Fibroblast of skin of right quadriceps (primary cell): ENCODE measurements around the gene KIF16B.
"Not testable (repeated sequence)": the region's sequence is repeated elsewhere in the genome, so short reads cannot be mapped to it uniquely, and the experiment has no call there.

Experiments used
- DNase-seq: peaks from one replicate; pipeline ENCODE4 v3.0.0-alpha.2; 2013

The KIF16B gene

DNA sequence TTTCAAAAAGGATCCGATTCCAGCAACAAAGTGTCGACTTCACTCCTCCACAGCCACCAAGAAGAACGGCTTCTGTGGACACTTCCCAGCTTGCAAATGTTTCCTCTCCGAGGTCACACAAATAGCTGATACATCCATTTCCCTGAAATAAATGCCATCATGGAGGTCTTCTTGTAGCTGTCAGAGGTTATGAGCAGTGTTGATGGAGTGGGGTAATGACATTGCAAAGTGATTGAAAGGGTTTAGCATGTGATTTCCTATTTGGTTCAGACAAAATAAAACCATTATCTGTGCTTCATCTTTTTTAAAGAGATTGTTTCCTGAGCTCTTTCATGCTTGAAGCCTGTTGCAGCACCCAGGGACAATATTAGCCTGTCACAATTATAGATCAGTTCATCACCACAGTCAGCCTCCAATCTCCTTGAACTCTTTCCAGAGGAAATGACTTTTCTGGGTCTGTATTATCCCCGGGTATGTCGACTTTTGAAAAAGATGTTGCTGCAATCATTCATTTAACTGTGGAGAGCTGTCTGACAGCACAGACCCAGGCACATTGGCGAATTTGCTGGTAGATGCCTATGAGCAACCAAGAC, 16.9 kb upstream of the KIF16B start:
- DNase-seq = no peak

DNA sequence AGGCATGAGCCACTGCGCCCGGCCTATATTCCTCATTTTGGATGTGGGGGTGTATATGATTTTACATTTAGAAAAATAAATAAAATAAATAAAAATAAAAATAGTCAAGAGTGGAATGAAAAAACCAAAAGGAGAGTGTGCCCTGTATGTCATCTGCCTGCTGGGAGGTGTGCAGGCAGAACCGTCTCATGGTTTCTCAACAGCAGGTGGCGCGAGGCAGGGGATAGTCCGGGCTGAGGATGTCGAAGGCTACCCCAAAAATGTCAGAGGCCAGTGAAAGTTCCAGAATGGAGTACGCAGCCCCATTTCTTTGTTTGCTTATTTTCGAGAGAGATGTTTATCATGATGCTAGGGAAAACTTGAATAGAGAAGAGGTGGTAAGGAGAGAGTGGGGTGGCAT, 16.4 kb upstream of the KIF16B start:
- DNase-seq = no peak

DNA sequence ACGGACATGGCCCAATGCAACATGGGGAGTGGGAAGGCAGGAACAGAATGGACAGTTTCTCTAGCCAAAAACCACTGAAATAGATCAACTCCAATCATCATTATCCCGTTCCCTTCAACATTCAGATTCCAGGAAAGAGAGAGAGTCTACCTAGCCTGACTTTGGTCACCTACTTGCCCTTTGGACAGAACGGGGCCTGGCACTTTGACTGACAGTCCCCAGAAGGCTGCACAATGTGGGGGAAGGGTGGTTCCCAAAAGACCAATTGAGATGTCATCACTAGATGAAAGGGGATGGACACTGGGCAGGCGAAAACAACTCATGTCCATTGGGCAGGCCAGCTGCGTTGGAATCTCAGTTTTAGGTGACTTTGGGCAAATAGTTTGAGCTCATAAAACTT, 15.0 kb upstream of the KIF16B start:
- no peak for DNase-seq

DNA sequence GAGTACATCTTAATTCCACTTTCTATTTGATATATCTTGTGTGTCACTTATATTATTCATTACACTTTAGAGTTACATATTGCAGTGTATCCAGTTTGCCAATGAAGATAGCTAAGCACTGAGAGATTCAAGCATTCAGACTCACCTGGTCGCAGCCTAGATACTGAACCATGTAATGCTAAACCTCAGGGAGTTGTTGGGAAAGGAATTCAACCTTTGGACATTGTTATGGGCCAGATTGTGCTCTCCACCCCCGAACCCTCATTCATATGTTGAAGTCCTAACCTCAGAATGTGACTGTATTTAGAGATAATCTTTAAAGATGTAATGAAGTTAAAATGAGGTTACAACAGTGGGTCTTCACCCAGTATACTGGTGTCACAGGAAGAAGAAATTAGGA, 13.8 kb upstream of the KIF16B start:
- no peak for DNase-seq

DNA sequence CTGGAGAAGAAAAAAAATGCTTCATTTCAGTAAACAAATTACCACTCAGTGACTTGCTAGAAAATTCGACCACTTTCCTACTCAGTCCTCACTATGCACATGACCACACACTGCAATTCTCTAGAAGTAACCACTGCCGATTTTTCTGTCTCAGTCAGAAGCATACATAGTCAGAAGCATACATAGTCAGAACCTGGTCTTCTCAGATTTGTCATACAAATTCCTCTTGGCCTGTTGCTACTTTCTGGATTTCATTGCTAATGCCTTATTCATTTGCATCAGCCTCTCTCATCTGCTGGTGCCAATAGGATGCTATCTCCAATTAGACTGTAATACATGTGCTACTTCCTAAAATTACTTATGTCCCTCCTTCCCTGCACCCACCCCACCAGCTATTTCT, 10.2 kb upstream of the KIF16B start:
- no peak for DNase-seq

GRCh38 chr20:16581241-16581640, 8.0 kb upstream of the KIF16B start:
- no peak for DNase-seq

GRCh38 chr20:16580620-16581019, 7.4 kb upstream of the KIF16B start:
- DNase-seq = no peak

GRCh38 chr20:16580147-16580546, 6.9 kb upstream of the KIF16B start:
- peak; percentile 74 for DNase-seq

- no peak for DNase-seq
These were observed 3.0 kb upstream of the KIF16B start for GRCh38 chr20:16576219-16576618.

- no peak for DNase-seq
These were observed 2.3 kb upstream of the KIF16B start for GRCh38 chr20:16575390-16576140.

- DNase-seq = peak; percentile 71
These were observed 1.6 kb upstream of the KIF16B start for GRCh38 chr20:16574656-16575355.

DNA sequence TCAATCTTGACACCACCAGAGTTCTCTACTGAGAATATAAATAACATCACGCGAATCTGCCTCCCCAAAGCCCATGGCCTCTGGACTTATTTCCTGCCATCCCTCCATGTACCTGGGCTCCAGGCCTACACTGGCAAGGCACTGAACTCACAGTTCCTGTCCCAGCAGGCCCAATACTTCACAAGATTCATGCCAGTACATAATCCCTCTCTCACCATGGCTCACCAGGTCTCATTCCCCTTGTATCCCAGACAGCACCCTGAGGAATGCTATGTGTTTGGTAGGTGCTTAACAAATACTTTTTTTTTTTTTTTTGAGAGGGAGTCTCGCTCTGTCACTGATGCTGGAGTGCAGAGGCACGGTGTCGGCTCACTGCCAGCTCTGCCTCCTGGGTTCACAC, 1.9 kb downstream of the KIF16B start:
- no peak for DNase-seq

DNA sequence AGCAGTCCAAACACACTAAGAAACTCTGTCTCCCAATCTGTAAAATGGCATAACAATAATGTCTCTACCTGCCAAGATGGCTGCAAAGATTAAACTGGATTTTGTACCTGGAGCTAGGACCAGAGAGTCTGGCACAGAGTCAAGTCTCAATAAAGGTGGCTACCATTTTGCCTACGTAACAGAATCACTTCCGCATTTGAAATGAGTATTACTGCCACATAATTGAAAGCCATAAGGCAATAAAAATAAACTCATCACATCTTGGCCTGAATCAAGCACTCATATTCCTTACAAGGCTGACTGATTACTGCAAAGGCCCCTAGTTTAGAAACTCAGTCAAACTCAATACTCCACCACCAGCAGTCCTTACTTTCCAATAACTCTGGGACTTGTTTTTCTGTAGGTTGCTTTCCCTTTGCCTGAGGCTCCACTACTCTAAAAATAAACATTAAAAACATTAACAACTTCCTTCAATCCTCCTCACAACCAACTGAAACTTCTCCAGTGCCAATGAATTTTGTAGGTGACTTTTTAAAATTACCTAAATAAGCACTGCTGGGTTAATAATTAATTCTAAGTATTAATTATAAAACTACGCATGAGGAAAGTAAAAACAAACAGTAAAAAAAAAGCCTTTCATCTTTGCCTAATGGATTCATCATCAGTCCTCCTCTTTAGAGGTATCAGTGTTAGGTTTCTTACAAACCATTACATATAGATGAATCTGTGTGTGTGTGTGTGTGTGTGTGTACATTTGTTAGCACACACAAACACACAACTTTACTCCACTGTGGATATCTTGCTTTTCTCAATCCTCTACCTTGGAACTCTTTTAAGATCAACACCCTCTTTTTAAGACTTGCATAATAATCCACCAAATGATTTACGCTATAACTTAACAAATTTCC, 3.7 kb downstream of the KIF16B start:
- DNase-seq = no peak

DNA sequence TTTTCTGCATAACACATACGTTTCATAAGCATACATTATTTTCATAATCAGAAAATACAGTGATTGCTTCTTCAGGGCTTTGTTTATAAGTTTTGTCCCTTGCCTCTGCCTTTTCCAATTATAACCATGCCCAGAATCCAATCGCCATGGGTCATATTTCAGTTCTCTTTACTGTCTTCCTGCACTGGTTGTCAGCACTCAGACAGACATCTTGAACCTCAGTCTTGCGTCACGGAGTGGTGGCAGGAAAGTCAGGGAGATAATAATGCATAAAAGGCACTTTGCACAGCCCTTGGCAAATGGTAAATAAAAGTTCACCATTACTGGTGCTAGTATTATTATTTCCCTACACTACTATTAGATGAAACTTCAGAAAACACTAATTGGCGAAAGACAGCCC, 7.2 kb downstream of the KIF16B start:
- no peak for DNase-seq

DNA sequence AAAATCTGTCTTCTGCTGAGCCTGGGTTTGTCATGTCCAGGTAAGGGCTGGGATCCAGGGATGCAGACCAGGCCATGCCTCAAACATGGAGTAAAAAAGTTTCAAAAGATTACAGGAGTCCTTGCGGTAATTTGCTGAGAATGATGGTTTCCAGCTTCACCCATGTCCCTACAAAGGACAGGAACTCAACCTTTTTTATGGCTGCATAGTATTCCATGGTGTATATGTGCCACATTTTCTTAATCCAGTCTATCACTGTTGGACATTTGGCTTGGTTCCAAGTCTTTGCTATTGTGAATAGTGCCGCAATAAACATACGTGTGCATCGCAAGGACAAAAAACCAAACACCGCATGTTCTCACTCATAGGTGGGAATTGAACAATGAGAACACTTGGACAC, 9.2 kb downstream of the KIF16B start:
- DNase-seq = not testable (repeated sequence)

DNA sequence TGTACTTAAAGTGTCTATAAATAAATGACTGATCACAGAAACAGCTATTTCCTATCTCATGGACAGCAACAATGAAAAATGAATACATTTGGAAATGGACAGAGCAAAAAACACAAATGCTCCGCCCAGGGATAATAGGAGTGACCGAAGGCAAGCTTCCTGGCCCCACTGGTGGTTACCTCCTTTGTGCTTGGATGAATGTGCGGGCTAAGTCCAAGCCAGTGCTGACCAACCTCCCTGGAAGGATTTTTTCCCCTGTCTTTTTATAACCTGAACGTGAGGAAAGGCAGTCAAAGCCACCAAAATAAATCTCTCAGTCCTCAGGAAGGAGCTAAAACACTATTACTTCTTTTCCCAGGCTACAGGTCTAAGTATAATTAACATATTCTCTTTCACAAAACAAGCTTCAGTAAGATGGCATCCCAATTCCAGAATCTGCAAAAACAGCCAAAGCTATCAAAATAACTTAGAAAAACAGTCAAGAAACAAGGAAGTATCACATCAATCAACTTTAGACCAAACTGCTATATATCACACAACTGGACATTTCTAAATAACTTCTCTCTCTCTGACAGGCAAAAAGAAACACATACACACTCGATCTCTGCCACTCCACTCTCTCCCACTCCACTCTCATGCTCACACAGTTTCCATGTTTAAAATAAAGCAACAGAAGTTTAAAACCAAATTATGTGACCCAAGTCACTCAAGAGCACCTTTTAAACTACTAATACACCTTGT, 10.0 kb downstream of the KIF16B start:
- no peak for DNase-seq

GRCh38 chr20:16562259-16562658, 11.0 kb downstream of the KIF16B start:
- DNase-seq = no peak

DNA sequence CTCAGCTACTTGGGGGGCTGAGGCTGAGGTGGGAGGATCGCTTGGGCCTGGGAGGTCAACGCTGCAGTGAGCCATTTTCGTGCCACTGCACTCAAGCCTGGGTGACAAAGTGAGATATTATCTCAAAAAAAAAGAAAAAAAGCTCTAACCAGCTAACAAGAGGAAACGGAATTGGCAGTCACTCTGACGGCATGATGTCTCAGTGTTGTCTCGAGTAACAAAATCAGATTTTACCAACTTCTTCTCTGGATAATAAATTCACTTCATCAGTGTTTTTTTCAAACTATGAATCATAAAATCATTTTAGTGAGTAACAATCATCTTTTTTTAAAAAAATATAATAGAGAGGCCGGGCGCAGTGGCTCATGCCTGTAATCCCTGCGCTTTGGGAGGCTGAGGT, 12.6 kb downstream of the KIF16B start:
- DNase-seq = no peak

- DNase-seq = no peak
These were observed 13.0 kb downstream of the KIF16B start for GRCh38 chr20:16560216-16560615.

DNA sequence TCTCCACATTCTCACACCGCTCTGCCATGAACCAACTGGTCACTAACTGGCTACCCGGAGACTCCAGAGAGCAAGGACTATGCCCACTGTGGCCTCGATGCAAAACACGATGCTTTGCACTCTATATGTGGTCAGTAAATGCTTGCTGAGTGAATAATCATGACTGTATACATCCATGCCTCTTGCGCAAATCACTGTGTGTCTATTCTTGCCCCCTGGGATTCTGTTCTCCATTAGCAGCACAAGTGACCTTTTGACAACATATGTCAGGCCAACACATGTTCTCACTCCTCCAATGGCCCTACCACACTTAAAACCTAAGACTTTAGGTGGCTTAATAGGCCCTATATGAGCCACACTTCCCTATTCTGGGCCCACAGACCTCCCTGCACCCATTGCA, 16.9 kb downstream of the KIF16B start:
- DNase-seq = peak; percentile 49

DNA sequence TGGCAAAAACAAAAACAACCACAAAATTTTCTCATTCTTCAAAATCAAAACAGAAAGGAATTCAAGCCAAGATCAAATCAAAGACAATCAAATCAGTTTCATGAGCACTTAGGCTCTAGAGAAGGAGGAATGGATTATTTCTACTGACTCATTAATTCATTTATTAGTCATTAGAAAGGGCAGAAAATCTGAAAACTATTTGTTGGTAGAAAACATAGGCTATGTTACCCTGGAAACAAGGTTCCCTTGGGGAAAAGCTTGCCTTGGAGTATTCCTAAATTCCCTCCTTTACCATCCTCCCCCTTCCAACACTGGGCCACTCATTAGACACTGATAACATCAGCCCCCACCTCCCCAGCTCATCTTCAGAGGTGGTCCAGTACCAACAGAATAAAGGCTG, 17.5 kb downstream of the KIF16B start:
- peak; percentile 33 for DNase-seq

- DNase-seq = no peak
These were observed 18.3 kb downstream of the KIF16B start for GRCh38 chr20:16554766-16555543.
